HG02943 (cell line): ENCODE data around the gene SORBS1.

Experiments used
- ATAC-seq: cut with Tn5 transposase; IDR thresholded peaks from one replicate; pipeline ENCODE4 v1.9.1; 2021; ENCODE audit warnings: mild to moderate bottlenecking, low read depth, moderate library complexity; ENCODE audit not compliant: unreplicated experiment

The SORBS1 gene

DNA sequence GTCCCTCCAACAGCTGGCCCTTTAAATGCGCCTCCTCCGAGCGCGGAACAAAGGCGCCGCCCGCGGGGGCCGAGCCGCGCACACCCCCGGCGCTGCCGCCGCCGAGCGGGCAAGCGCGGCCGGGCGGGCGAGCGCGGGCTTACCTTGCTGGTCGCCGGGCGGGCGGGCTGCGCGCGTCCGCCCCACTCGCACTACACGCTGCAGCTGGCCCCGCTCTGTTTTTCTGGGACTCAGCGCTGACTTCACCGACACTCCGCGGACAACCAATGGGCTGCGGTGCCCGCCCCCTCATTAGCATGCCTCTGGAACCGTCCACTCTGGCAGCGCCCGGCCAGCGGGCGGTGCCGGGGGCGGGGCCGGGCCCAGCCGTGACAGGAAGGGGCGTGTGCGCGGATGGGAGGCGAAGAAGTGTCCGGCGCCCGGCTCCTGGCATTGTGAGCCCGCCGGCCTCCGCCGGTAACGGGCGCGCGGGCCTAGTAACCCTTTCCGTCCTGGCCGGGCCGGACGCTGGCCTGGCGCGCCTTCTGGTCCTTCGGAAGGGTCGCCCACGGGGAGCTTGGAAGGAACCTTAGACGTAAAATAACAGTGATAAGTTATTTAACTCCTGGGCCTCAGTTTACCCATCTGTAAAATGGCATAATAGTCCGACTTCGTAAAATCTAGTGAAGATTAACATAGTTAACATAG, at the start of gene SORBS1:
TSS of gene SORBS1 (minus strand) at position 195 of the 687 bp plus-strand sequence. CDS start 120,236 bp downstream, outside the sequence.
- ATAC-seq = peak; percentile 98

DNA sequence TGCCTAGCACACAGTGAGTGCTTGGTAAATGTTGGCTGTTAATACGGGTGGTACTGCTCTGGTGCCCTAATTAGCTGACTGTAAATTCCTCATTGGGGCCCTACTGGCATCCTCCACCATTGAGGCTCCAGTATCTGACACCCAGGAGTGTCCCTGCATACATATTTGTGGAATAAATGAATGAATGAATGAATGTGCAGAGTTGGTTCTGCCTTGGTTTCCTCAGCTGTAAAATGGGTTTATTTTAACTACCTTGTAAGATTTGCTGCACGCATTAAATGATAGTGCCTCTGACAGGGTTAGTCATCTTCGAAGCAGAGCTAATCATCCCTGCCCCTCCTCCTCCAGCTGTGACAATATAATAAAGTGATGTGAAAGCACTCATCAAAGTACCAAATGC, 49.6 kb upstream of the SORBS1 start:
- no peak for ATAC-seq

DNA sequence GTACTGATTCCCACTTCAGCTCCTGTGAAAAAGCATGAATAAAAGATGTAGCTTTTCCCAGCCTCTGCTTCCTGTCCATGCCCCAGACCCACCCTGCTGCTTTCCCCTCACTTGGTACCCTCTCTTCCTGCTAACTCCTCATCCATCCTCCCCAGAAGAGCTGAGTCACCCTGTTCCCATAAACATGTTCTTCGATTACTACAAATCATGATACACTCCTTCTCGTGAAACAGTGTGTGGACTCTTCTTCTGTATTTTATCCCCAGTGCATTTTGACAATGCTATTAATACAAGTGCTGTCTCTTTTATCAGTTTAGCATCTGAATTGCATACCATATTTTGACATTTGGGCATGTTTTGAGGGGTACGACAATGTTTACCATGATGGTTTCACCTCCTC, 45.8 kb upstream of the SORBS1 start:
- ATAC-seq = no peak

DNA sequence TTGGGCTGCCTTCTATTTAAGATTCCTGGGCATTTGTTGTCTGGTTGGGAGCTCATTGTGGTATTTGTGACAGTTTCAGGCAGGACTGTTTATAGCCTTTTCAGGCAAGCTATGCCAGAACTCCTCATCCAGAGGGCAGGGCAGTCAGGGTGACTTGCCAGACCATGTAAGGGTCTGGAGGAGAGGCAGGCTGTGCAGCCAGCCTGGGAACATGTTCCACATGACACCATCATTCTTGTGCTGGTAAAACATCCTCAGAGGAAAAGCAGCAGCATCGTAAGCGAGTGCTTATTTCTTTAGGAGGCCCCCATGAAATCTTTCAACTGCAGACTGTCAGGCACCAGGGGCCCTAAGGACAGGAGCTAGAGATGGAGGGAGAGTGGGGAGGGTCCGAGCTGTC, 44.0 kb upstream of the SORBS1 start:
- ATAC-seq = no peak

DNA sequence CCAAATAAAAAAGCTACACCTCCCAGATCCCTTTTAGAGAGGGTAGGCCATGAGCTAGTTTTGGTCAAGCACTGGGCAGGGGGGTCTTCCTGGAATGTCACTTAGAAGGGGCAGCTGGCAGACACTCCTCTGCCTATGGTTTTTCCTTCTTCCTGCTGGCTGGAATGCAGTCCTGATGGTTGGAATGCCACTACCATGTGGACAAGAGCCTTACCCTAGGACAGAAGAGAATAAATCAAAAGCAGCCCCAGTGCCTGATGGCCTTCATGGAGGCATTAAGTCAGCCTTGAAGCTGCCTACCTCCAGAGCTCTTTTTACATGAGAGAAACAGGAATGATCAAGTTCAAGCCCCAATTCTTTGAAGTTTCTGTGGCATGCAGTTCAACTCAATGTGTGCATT, 43.5 kb upstream of the SORBS1 start:
- ATAC-seq = no peak

DNA sequence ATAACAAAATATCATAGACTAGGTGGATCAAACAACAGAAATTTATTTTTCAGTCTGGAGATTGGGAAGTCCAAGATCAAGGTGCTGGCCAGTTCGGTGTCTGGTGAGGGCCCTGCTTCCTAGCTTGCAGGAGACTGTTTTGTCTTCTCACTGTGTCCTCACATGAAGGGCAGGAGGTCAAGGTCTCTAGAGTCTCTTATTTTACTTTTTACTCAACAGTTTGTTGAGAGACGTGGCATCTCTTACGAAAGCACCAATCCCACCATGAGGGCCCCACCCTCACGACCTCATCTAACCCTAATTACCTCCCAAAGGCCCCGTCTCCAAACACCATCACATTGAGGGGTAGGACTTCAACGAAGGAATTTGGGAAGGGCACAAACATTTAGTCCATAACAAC, 41.2 kb upstream of the SORBS1 start:
- ATAC-seq = no peak

DNA sequence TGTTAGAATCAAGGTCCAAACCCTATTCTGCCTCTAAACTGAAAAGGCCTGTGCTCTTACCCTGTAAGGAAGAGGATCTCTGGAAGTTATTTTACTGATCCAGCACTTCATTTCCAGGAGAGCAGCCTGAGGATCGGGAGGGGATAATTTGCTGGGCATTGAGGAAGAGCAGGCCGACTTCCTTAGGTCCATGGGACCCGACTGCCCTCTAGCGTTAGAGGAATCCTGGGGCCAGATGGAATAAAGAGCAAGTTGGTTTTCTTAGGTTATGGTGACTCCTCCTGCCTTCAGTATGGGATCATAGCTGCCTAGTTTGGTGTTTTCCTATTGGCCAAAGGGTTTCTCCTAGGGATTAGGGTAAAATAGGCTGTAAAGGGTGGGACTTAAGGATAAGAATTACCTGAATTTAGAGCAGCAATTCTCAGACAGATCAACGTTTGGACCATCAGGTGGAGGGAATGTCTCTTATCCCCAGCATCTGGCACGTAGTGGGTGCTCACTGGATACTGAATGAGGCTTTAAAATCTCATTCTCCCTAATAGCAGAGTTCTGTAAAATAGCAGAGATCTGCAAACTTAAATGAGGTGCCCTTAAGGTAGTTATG, 40.0 kb upstream of the SORBS1 start:
- no peak for ATAC-seq

DNA sequence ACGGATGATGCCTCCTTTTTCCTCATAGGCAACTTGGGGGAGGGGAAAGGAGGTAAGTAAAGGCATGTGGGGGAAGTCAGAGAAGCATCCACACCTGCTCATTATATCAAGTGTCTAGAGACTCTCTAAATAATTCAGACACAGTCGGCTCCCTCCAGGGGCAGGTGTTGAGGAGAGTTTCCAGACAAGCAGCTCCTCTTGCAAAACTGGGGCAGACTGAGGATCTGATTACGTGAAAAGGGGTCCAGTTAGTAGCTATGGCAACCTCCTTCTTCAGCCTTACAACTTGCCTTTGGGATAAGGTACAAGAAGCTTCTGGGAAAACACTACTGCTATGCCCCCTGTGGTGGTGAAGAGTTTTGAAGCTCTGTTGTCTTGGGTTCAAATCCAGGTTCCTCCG, 39.0 kb upstream of the SORBS1 start:
- no peak for ATAC-seq

DNA sequence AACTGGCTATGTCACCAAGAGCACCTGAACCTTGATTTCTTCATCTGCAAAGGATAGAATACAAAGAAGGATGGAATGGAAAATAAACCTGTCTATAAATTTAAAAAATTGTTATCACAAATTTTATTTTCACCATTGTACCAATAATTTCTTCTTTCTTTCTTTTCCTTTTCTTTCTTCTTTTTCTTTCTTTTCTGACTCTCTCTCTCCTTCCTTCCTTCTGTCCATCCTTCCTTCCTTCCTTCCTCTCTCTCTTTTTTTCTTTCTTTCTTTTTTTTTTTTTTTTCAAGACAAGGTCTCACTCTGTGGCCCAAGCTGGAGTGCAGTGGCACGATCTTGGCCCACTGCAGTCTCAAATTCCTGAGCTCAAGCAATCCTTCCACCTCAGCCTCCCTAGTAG, 36.6 kb upstream of the SORBS1 start:
- ATAC-seq = no peak

DNA sequence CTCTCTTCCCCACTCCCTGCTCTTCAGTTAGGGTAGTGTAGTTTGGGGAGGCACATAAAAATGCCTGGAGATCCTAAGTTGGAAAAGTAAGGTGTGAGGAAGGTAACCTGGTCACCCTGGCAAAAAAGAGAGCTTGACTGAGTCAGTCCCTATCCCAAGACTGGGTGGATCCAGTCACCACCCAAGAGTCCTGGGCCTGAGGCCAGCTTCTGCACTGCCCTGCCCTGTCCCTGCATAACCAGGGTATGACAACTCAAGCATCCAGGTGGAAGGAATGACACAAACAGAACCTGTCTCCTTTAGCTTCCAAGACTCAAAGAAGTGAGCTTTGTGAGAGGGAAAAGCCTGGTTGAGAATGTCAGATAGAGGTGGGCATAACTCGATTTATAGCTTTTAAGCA, 26.9 kb upstream of the SORBS1 start:
- no peak for ATAC-seq

DNA sequence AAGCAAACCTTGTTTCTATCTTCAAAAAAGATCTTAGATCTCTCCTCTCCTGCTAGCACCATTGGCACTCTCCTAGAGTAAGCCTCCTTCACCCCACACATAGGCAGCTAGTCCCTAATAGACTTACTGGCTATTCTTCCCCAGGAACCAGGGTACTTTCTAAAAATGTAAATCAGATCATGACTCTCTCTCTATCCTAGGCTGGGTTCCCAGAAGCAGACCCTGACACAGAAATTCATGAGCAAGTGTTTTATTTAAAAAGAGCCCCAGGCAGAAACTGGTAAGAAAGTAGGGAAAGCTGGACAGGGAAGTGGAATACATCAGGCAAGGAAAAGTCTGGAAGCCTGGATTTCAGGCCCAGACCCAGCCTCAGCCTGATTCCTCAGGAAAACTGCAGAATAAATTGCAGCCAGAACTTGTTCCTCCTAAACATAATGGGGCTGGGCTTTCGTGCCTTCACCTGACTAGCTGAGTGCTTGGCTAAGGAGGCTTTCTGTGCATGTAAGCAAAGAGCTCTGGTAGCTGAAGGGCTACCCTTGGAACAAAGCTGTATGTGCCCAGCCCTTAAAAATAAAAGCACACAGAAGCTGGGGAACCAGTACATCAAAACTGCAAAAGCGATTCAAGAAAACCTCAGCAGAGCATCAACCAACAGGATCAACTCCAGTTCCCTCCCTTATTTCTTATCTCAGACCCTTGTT, 18.8 kb upstream of the SORBS1 start:
- no peak for ATAC-seq

DNA sequence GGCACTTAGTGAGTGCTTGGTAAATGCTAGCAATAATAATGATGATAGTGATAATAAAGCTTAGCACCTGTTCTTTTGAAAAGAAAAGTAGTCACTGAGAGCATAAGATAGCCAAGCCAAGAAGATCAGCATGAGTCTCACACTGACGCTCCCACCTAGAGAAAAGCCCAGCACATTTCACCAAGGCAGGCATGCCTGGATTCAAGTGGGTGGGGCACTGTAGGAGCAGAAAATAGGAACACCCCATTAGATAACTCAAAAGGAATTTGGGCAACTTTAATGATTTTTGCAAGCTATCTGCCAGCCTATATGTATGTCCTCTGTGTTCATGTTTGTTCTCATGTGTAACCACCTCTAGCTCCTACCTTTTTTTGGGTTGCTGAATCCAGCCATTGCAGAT, 18.1 kb upstream of the SORBS1 start:
- ATAC-seq = no peak

DNA sequence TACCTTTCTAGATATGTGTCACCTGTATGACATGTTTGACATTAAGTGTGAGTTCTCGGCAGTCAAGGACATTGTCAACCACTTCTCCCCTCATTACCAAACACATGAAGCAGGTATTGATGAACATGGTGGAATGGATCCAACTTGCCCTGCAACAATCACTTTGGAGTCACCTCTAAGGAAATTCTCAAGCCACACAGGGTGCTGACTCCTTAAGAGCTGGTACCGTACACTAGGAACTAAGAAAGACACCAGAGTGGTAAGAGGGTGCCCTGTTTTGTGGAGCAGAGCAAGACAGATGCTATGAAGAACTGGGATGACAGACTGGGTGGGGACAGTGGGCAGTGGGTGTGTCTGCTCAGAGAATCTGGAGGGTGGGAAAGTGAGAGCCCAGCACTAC, 17.4 kb upstream of the SORBS1 start:
- ATAC-seq = no peak

DNA sequence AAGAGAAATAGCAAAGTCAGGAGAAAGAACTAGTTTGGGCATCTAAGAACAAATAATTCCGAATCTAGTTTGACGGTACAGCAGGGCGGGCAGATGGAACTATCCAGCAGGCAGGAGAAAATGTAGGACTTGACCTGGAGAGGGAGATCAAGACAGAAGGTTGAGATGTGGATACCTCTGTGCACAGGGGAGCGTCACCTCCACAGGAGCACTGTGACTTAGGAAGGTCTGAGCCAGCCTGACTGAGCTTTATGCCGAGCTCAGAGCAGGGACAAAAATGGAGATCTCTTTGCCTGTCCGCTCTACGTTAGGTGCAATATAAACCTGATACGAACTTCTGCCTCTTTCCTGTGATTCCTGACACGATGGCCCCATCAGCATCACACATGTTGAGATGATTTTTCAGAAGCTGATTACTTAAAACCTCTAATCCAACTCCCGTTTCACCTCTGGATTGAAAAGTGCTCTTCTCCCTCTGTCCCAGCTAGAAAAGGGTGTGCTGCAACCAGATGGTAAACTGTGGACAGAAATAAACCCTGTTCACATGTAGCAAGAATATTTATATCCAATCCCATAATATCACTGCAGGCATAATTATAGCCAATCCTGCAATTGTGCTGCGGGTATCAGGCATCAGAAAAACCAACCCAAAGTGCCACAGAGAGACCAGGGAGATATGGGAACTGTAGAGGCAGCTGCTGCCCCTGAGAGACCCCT, 13.6 kb upstream of the SORBS1 start:
- ATAC-seq = no peak

DNA sequence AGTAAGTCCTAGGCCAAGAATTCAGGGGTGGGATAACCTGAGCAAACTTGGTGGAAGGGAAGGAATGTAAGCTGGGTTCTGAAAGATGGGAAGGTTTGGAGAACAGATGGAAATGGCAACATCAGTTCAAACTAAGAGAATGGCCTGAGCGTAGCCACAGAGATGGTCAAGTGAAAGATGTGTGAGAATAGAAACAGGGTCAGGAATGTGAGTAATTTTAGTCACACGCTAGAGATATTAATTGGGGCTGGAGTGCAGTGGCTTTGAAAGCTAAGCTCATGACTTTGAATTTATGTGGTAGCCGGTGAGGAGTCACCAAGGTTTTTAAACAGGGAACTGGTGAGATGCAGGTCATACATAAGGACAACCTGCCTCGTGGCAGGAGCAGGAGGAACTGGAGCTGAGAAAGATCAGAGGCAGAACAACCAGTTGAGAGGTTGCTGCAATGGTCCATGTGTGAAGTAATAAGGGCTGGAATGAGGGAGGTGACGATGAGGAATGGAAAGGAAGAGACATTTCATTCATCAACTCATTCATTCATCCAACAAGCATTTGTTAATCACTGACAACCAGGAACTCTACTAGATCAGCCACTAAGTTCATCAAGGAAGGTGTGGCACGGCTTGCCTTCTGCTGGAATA, 12.9 kb upstream of the SORBS1 start:
- ATAC-seq = no peak

DNA sequence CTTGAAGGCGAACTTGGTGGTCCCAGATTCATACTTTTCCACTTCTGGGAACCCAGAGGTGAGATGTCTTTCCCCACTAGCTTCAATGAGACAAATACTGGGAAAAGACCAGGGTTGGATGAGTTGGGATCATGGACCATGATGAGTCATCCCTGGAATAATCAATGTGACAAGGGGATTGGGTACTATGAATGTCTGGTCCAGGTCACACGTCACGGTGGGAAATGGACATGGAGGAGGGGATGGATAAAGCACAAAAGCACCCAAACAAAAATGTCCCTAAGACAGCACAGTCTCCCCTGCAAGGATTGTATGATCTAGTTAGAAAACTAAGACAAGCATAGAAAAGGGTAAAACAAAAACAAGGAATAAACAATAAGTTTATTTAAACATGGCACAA, 12.4 kb upstream of the SORBS1 start:
- ATAC-seq = no peak

DNA sequence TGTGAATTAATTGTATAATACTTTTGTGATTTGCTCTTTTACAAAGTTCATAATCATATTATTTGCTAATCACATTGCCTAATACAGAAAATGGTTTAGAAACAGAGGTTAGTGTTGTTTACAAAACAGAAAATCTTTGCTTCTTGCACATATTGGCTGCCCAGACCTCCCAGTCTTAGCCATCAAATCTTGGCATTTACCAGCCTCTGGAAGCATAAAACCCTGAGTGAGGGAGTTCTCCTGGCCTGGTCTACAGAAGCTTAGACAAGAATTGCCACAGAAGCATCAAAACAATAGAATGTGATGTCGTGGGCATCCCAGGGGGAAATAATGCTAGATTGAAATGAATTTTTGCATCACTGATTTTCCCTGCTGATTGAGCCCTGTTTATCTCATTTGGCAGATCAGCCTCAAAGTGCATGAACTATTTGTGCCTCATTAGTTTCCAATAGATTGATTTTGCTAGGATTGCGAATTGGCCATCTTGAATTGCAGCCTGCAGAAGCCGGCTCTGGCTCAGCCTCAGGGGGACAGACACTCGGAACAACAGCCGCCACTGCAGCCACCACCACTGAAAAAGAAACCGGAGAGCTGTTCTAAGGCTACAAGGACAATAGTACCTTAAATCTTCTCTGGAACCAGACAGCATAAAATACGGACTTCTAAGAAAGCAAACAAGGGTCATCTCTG, 11.1 kb upstream of the SORBS1 start:
- ATAC-seq = no peak

DNA sequence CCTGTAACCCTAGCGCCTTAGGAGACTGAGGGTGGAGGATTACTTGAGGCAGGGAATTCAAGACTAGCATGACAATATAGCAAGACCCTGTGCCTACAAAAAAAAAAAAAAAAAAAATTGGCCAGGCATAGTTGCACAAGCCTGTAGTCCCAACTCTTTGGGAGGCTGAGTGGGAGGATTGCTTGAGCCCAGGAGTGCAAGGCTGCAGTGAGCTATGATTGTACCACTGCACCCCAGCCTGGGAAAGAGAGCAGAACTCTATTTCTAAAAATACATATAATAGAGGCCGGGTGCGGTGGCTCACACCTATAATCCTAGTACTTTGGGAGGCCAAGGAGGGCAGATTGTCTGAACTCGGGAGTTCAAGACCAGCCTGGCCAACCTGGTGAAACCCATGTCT, 10.2 kb upstream of the SORBS1 start:
- ATAC-seq = no peak

DNA sequence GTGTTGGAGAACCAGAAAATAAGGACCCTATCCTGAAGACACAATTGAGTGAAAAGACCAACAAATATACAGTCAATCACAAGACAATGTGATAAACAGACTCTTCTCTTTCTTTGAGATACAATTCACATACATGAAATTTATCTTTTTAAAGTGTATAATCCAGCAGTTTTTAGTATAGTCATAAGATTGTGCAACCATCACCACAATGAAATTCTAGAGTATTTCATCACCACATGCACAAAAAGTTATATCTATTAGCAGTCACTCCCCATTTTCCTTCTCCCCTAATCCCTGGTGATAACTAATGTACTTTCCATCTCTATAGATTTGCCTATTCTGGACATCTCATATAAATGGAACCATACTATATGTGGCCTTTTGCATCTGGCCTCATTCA, 8.2 kb upstream of the SORBS1 start:
- no peak for ATAC-seq

DNA sequence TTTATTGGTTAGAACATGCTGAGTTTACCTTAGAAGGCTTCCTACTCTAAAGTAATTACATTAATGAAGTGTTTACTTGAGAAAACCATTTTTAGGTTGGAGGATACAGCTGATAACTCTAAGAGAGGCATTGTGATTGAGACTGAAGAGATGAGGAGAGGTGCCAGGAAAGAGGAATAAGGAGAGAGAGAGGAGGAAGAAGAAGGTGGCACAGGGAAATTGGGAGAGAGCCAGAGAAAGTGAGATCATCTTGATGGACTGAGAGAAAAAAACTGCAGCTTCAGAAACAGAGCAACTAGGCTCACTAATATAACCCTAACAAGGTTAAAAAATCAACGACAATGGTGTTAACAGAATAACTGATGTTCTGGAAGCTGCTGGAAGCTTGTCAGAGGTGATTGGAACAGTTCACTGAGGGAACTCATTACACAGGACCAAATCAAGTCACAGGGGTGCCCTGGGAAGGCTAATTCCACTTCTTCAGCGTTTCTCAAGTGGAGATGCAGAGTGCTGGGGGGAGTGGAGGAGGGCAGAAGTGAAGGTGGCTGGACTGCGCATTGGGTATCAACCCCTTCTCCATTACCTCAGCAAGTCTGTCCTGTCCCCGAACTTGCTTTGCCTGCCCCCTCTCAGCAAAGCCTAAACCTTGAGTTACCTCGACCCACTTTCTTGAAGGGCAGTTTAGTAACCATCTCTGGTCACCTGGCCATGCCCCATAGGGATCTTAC, 6.9 kb upstream of the SORBS1 start:
- ATAC-seq = no peak
